GM21737 (cell line): Measurements from ENCODE around the gene POTEG.
"Not testable (repeated sequence)": the region's sequence is repeated elsewhere in the genome, so short reads cannot be mapped to it uniquely, and the experiment has no call there.

Experiments
- ATAC-seq: cut with Tn5 transposase; IDR thresholded peaks from one replicate; pipeline ENCODE4 v1.9.1; 2021; ENCODE audit warnings: mild to moderate bottlenecking, moderate library complexity; ENCODE audit not compliant: unreplicated experiment

Gene POTEG

DNA sequence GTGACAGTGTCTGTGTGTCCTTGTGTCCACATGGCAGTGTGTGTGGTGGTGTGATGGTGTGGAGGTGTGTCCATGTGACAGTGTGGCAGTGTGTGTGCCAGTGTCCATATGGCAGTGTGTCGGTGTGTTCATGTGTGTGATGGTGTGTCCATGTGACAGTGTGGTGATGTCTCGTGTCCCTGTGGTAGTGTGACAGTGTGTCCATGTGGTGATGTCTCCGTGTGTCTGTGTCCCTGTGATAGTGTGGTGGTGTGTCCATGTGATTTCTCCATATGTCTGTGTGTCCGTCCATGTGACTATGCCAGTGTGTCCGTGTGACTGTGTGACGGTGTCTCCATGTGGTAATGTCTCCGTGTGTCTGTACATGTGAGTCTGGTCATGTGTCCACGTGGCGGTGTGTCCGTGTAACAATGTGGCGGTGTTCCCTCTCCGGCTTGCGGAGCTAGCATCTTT lies 59.7 kb downstream of the POTEG start:
- not testable (repeated sequence) for ATAC-seq

DNA sequence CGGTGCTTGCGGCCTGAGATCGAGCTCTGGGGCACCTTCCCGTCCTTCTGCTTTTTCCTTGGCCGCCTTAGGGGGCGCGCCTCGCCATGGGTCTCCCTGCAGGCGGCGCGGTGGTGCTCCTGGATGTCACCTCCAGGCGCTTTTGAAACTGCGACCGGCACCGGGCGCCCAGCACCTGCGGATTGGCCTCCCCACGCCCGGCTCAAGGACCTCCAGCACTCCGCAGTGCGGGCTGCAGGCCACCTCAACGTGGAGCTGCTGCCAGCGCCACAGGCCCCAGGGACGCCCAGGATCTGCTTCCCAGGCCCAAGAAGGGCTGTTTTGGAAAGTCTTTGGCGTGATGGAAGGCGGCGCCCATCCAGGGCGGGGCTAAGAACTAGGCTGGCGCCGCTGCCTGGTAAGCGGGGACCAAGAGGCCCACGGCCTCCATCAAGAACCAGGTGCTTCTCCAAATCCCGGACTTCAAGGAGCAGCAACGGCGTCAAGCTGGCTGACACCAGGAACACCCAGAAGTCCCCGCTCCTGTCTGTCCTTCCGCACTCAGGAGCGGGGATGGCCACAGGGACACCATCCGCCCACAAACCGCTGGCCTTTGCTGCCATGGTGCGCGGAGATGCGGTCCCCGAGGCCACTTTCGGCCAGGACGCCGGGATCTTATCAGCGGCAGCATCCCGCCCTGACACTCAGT lies 61.2 kb downstream of the POTEG start:
- not testable (repeated sequence) for ATAC-seq

DNA sequence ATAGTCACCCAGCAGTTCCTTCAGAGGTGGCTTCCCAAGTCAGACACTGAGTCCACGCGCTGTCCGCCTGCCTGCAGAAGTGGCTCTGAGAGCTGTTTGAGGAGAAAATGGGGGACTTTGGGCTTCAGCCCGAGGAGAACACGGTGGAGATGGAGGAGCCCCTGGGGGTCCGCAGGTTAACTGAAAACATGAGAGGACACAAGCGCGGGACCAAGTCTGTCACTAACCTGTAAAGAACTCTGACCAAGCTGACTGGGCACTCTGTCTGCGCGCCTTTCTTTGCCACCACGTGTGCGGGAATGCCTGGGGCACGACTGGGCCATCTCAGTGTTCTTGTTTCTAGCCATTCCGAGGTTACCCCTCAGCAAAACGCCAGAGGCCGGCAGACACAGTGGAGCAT lies 62.4 kb downstream of the POTEG start:
- not testable (repeated sequence) for ATAC-seq

DNA sequence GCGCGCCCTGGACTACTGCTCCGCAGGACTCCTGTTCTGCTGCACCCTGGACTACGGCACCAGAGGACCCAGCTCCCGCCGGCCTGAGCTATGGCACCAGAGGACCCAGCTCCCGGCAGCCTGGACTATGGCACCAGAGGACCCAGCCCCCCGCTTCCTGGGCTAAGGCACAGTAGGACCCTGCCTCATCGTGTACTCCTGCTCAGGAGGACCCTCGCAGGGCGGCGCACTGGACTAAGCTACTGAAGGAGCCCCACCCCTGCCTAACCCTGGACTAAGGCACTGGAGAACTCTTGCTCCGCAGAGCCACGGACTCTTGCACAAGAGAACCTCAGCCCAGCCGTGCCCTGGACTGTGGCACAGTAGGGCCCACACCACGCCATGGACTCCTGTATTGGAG lies 71.3 kb downstream of the POTEG start:
- ATAC-seq = not testable (repeated sequence)

DNA sequence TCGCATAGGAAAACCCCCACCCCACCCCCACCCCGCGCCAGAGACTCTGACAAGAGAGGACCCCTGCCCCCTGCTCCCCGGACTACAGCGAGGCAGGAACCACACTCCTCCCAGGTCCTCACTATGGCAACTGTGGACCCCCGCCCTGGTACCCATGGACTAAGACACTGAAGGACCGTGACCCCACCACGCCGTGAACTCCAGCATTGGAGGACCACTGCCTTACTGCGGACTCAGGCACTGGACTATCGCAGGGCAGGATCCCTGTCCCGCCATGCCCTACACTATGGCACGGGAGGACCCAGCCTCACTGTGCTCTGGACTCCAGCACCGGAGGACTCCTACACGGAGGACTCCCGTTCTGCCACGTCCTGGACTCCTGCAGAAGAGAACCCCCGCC lies 71.8 kb downstream of the POTEG start:
- ATAC-seq = not testable (repeated sequence)

DNA sequence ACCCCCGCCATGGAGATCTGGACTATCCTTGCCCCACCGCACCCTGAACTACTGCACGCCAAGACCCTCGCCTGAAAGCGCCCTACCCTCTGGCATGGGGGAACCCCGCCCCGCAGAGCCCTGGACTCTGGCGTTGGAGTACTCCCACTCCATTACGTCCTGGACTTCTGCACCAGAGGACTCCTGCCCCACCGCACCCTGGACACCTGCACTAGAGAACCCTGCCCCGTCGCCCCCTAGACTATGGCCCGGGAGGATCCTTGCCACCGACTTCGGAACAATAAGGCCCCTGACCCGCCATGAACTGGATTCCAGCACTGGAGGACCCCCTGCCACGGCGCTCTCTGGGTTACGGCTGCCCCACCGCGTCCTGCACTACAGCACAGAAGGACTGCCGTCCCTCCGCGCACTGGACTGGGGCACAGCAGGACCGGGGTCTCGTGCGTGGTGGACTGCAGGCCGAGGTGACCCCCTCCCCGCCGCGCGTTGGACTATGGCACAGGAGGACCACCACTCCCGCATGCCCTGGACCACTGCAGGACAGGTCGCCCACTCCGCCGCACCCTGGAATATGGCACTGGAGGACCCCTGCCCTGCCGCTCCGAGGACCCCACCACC lies 72.4 kb downstream of the POTEG start:
- not testable (repeated sequence) for ATAC-seq

DNA sequence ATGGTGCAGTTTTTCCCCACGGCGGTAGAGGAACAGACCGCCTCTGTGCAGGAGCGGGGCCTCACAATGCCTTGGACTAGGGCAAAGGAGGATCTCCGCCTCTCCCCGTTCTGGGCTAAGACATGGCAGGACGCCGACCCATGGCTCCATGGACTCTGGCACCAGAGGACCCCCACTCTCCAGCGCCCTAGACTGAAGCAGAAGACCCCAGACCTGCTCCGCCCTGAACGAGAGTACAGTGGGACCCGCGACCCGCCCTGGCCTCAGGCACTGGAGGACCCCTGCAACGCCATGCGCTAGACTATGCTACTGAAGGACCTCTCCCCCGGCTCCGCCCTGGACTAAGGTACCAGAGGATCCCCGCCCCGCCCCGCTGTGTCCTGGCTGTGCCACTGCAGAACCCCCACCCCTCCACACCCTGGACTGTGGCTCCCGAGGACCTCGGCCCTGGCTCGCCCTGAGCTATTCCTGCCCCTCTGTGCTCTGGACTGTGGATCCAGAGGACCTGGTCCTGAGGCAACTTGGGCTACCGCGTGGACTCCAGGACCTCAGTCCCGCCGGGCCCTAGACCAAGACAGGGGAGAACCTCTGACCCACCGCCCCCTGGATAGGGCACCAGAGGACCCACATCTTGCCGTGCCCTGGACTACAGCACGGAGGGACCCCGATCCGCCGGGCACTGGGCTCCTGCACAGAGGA lies 73.1 kb downstream of the POTEG start:
- not testable (repeated sequence) for ATAC-seq
